ENCODE data around the gene TPCN1.

The TPCN1 gene

GRCh38 chr12:113347107-113347506 is 125.8 kb downstream of the TPCN1 start:
- DNase-seq: no peak

- no peak for DNase-seq
These were observed 126.6 kb downstream of the TPCN1 start for GRCh38 chr12:113347892-113348291.

Measured in NCI-H748 treated with DMSO at 0.1 percent for 48 hours (cell line).